Stimulated activated CD8-positive, alpha-beta memory T cell treated with anti-CD3 and anti-CD28 coated beads, Interleukin-15, amount 100 ng/mL, for 1 hour (primary cell): ENCODE data around the gene TMPRSS7.
"Not testable (repeated sequence)": the region's sequence is repeated elsewhere in the genome, so short reads cannot be mapped to it uniquely, and the experiment has no call there.

Source experiments
- DNase-seq: peaks from one replicate; pipeline ENCODE4 v3.0.0-alpha.2; 2020; ENCODE audit warnings: low read depth

Gene TMPRSS7

GRCh38 chr3:112061152-112061551 lies 26.6 kb downstream of the TMPRSS7 start:
- no peak for DNase-seq

GRCh38 chr3:112072387-112073060 lies 38.0 kb downstream of the TMPRSS7 start:
- not testable (repeated sequence) for DNase-seq

DNA sequence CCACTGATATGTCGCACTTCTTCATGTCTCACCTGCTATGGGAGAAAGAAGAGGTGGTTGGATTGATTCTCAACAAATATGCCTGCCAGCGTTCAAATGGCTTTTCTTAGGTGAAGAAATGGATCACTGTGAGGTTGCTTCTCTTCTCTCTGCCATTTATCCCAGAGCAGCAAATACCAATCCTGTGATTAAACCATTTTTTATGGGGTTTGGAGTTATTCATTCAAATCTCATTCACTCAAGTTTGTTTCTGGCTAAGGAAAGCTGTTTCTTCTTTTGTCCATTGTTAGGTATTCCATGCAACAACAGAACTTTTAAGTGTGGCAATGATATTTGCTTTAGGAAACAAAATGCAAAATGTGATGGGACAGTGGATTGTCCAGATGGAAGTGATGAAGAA lies 39.5 kb downstream of the TMPRSS7 start:
- no peak for DNase-seq

- no peak for DNase-seq
Measured at GRCh38 chr3:112074616-112075497, 40.3 kb downstream of the TMPRSS7 start.

GRCh38 chr3:112078125-112079083 lies 43.9 kb downstream of the TMPRSS7 start:
- no peak for DNase-seq

DNA sequence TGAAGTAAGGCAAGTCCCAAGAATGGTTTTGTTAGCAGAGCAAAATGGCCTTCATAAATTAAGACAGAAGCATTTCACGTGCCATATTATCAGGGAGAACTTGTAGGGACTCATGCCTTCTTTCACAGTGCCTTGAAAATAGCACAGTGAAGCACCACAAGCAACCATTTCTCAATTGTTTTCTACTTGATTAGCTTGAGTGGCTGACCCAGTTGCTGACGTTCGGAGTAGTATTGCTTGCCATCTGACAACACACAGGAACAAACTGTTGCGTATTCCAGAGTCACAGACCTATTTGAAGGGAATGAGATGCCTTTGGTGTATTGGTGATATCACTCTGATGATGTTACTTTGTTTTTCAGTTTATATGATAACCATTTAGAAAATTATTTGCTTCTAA lies 48.7 kb downstream of the TMPRSS7 start:
- no peak for DNase-seq

- DNase-seq, result no peak
Measured at GRCh38 chr3:112084980-112085705, 50.6 kb downstream of the TMPRSS7 start.

- DNase-seq, result no peak
Measured at GRCh38 chr3:112085735-112086075, 51.2 kb downstream of the TMPRSS7 start.

- DNase-seq, result no peak
Measured at GRCh38 chr3:112086076-112086854, 51.7 kb downstream of the TMPRSS7 start, which contains the start of gene C3orf52. C3orf52 (plus strand) TSS chr3:112086389; CDS start chr3:112086408, 19 bp downstream.

DNA sequence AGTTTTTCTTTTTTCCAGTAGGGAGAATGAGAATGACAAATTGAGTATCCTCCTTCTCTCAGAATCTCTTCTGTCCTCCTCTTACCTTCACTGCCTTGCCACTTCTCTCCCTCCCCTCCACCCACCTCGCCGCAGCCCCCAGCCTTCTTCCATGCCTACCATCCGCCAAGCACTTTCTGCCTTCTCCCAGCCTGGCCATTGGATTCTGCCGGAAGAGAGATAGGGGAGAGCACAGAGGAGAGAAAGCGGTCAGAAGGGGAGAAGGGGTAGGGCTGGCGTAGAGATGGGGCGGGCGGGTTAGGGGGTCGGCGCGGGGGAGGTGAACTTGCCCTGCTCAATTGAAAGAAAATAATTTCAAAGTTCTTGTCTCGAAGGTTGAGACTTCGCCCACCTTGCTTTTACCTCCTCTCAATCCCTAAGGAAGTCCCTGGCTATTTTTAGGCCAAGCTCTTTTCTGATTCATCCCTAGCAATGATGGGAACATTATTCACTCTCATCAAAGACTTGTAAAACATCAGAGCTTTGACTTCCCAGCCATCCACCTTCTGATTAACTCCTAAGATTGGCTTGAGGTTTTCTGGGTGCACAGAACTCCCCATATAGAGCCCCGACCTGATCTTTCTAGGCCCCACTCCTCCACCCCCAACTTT lies 52.5 kb downstream of the TMPRSS7 start:
- DNase-seq, result no peak

DNA sequence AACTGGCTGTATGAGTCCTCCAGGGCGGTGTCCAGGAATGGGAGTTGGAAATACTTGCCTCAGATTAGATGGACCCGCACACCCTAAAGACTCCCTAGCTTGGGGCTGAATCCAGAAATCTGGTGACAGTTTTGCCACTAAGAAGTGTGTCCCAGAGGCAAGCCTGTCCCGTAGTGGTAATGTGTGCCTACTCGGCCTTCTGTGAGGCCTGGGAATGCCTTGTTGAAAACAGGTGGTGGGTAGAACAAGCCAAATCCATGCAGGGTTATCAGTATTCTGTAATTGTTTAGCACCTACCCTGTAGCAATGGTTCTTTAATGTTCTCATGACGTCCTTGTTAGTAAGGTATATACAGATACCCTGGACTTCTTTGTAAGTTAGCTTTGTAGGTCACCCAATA lies 53.2 kb downstream of the TMPRSS7 start:
- no peak for DNase-seq

DNA sequence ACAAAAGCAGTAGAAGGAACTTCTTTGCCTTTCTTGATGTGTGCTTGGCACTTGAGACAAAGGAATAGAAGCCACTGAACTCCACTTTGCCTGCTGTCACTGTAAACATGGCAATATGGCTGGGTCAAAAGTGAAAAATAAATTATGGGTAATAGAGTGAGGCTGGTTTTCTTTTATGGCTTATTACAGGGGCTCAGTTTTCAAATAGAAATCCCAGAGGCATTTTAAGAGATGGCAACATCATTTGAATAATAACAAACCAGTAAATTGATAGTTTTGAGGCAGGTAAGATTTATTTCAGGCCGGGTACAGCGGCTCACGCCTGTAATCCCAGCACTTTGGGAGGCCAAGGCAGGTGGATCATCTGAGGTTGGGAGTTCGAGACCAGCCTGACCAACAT lies 54.4 kb downstream of the TMPRSS7 start:
- no peak for DNase-seq

DNA sequence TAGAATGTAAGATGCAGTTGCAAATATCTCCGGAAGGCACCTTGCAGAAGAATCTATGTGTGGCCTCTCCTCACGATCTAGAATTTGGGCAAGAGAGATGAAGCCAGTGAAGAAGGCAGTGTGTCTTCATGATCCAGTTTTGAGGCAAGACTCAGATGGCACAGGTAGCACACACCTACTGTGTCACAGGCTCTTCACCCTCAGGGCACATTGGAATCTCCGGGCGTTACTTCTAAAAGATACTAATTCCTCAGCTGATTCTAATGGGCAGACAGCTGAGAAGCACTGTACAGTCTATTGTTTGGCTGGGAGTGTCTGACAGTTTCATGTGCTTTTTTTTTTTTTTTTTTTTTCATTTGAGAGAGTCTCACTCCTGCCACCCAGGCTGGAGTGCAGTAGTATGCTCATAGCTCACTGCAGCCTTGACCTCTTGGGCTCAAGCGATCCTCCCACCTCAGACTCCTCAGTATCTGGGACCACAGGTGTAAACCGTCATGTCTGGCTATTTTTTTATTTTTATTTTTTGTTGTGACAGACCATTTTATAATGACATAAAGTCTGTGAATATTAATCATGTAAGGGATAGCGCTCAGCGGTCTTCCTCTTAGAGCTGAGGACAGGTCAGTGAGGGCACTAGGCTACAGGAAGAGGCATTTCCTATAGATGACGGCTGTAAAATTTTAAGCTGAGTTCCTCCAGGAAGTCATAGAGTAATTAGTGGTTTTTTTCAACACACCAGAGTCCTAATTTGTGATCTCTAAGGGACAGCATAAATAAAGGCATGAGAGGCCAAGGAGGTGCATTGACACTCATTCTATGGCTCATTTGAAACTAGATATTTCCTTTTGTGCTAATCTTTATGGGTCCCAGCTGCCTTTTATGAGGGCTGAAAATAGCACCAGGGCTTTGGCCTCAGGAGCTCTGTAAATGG lies 55.7 kb downstream of the TMPRSS7 start:
- no peak for DNase-seq

- no peak for DNase-seq
Measured at GRCh38 chr3:112090887-112091586, 56.5 kb downstream of the TMPRSS7 start.

DNA sequence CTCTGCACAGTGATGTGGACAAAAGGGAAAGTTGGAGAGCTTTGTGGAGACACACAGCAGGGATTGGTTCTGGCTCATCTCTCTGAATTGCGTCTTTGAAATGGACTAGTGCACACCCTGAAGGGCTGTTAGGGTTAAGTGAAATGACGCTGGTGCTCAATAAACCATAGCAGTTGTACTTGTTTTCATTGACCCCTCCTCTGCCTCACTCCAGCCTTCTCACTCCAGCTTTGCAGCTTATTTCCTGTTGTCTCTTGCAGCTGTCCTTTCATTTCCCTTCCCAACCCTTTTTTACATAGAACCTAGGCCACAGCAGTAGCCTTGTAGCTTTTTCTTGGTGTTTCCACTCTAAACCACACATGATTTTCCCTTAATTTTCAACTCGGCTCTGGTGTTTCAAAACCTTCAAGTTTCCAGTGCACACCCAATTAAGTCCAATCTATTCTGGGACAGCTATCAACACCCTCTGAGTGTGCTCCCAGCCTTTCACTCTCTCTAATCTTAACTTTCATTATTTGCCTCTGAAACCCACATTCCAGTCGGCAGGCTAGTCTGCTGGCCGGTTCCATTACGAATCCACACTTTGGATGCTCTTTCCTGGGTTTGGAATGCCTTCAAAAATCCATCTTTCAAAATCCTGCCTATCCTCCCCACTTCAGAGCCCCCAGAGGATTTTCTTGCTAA lies 58.1 kb downstream of the TMPRSS7 start:
- no peak for DNase-seq

DNA sequence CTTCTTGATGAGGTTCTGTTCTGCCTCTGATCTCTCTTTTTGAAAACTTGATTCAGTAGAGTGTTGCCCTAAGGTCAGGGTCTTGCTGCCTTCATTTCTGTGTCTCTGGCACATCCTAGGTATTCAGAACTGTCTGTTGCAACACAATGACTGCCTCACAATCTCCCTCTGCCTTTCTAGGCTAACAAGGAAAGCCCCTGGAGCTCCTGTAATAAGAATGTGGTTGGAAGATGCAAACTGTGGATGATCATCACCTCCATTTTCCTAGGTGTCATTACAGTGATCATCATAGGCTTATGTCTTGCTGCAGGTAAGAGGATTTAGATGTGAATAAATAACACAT lies 58.6 kb downstream of the TMPRSS7 start:
- DNase-seq, result no peak

DNA sequence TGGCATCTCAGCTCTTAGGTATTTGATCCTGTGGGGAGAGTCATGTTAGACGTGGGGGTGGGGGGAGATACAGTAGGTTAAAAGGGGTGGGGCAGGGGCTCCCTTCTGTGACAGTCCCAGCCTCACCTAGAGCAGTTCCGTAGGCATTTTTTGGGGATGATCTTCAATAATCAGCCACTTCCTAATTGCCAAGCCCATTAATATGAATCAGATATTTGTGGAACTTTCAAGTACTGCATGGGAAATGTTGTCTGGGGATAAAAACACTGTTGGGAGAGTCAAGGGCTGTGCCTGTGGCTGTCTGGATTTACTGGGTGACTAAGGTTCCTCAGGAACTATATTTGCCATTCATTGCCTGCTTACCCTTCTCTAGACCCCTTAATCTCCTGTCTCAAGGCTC lies 61.2 kb downstream of the TMPRSS7 start:
- no peak for DNase-seq

DNA sequence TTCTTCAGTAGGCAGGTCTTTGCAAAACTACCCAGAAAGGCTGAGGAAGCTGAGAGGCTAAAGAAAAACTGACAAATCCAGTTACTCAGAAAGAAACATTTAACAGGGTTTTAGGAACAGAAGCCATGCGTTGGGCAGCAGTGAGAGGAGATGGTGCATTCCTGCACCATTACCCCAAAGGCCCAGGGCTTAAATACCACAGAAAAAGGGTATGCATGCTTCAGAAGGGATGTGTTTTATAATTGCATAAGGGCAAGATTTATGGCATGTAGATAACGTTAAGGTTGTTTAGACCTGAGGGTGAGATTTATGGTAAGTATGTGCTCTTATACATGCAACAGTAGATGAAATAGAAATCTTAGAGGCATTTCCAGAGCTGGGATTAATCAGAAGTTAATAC lies 61.6 kb downstream of the TMPRSS7 start:
- DNase-seq, result no peak
